ENCODE measurements around the gene COPG2. TPM values are rescaled to one million over a fixed set of nuclear protein-coding genes. Genes with fewer than 3 reads are reported as not detected.

The COPG2 gene
- total RNA-seq, 1 experiment from 2014 or later = 26.0 TPM

- ATAC-seq (peak; percentile 59), DNase-seq (ENCODE audit: low read depth, low spot score) (no peak)
- in situ Hi-C loops (cut with HindIII; ENCODE audit: low pct_unique_long_range_greater_than_20kb, low sequenced_read_pairs) (no loop called here), intact Hi-C loops (cut with micrococcal nuclease; ENCODE audit: unreplicated experiment) (loop anchor here (10.0 kb wide), 1 partner anchor 416 kb away; the partner anchor contains the start of gene KLHDC10)
- H3K9me3 ChIP-seq (ENCODE audit: control insufficient read depth, insufficient read depth, low read depth, low read length) = 0 out of 2 replicates have a peak, but pooled peaks cover 3% of the 10 kb centered on the region
- peak overlapping the region; percentile 39 to 55 for H3K4me3 ChIP-seq (ENCODE audit: low read depth in 2 of 2, low read length in 2 of 2)
- H3K4me1 ChIP-seq (ENCODE audit: control insufficient read depth, insufficient read depth, low read length) = peaks cover 21% of the 10 kb centered on the region
- H3K27ac ChIP-seq (ENCODE audit: low read length) = peak overlapping the region; percentile 75
- H3K36me3 ChIP-seq (ENCODE audit: control insufficient read depth, insufficient read depth, low read length) = no peaks in the 10 kb centered on the region
- no TSS peak for BruUV-seq (replicated peaks)
- POLR2A ChIA-PET = no interaction called here
- TF ChIP-seq CTCF (IDR thresholded peaks at IDR 0.05) (peak; percentile 83), REST (IDR thresholded peaks at IDR 0.05; ENCODE audit: insufficient read depth in 1 of 2, low read depth in 2 of 2, low read length in 1 of 2) (no peak)
- CTCF ChIA-PET = interaction anchor here (0.8 kb wide), 1 partner anchor 362 kb away, joined by 3 read pairs; no protein-coding TSS in a partner anchor
- no peaks in the 10 kb centered on the region for H3K27me3 ChIP-seq (ENCODE audit: control insufficient read depth, insufficient read depth, low read length)
Observed at GRCh38 chr7:130490888-130491804, 177.4 kb downstream of the COPG2 start.

- no peak for ATAC-seq
- in situ Hi-C loops (cut with HindIII; ENCODE audit: low pct_unique_long_range_greater_than_20kb, low sequenced_read_pairs) = no loop called here
- peak overlapping the region in 1 of 2 experiments; percentile 55; a peak in 1 of 4 replicates for H3K4me3 ChIP-seq (ENCODE audit: low read depth in 2 of 2, low read length in 2 of 2)
- BruUV-seq (replicated peaks) = no TSS peak
- intact Hi-C loops (cut with micrococcal nuclease; ENCODE audit: unreplicated experiment) = loop anchor here (10.0 kb wide), 1 partner anchor 416 kb away; the partner anchor contains the start of gene KLHDC10
- H3K27ac ChIP-seq (ENCODE audit: low read length) = peak overlapping the region; percentile 14; the same call in 1 of the 2 replicates
- H3K27me3 ChIP-seq (ENCODE audit: control insufficient read depth, insufficient read depth, low read length) = no peaks in the 10 kb centered on the region
- CTCF ChIA-PET = no interaction called here
- no peak for DNase-seq (ENCODE audit: low read depth, low spot score)
- TF ChIP-seq TCF7L2 (IDR thresholded peaks at IDR 0.05; ENCODE audit: low read depth, low read length) (no peak), REST (IDR thresholded peaks at IDR 0.05; ENCODE audit: insufficient read depth in 1 of 2, low read depth in 2 of 2, low read length in 1 of 2) (no peak), CTCF (IDR thresholded peaks at IDR 0.05) (no peak), POLR2AphosphoS5 (IDR thresholded peaks at IDR 0.05; ENCODE audit: low read depth, low read length) (no peak), SIN3A (IDR thresholded peaks at IDR 0.05; ENCODE audit: borderline replicate concordance, insufficient read depth, low read depth, low read length) (no peak)
- no peaks in the 10 kb centered on the region for H3K36me3 ChIP-seq (ENCODE audit: control insufficient read depth, insufficient read depth, low read length)
- H3K9me3 ChIP-seq (ENCODE audit: control insufficient read depth, insufficient read depth, low read depth, low read length) = 0 out of 2 replicates have a peak, but pooled peaks cover 3% of the 10 kb centered on the region
- POLR2A ChIA-PET = no interaction called here
- H3K4me1 ChIP-seq (ENCODE audit: control insufficient read depth, insufficient read depth, low read length) = peaks cover 25% of the 10 kb centered on the region
Observed at GRCh38 chr7:130490311-130490791, 178.2 kb downstream of the COPG2 start.

Measured in Panc1 (cell line).